Measurements from ENCODE around the gene F2R. TPM values are rescaled to one million over a fixed set of nuclear protein-coding genes. Genes with fewer than 3 reads are reported as not detected.
"Not testable (repeated sequence)": the region's sequence is repeated elsewhere in the genome, so short reads cannot be mapped to it uniquely, and the experiment has no call there.

The F2R gene
- polyA plus RNA-seq = 100 to 1,000 TPM in 2 of 3 donors, 10 to 100 TPM in 1; 92.6 to 115 (median 106) TPM

- peak; percentile 60 to 76 (median 69) for DNase-seq
- no peaks in the 10 kb centered on the region for H3K9me3 Mint-ChIP-seq
- peaks cover 59 to 63% of the 10 kb centered on the region in 2 donors for H3K4me1 Mint-ChIP-seq
- H3K27ac Mint-ChIP-seq = peak within 1 kb of the TSS; percentile 84 to 94 (median 87)
- no peaks in the 10 kb centered on the region for H3K36me3 Mint-ChIP-seq
- H3K27me3 Mint-ChIP-seq (ENCODE audit: low read depth in 3 of 3) = peaks cover 2 to 12% (median 7%) of the 10 kb centered on the region in 3 donors
- peak within 1 kb of the TSS; percentile 85 to 95 (median 94) for H3K4me3 Mint-ChIP-seq
Observed at GRCh38 chr5:76715736-76716455, at the start of gene F2R. F2R (plus strand) TSS chr5:76716126; CDS start chr5:76716308, 182 bp downstream.

DNA sequence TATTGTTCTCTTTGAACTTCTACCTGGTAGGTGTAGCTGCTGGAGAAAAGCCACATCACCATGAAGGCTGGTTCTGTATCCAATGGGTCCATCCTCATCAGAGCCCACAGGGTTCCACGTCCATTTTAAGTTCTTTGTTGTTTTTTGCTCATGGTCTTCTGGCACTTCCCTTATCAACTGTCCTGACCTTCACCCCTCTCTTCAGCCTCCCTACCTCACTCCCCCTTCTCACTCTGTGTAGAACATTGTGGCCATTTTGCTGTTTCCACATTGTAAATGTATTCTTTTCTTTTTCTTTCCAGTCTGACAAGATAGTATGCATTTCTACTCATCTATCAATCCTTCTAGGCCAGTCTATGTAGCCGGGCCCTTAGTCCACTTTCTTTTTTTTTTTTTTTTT lies 48.4 kb upstream of the F2R start:
- Mint-ChIP-seq H3K27ac (peak overlapping the region in 5 of 6 donors; percentile 1 to 79 (median 32)), H3K9me3 (no peaks in the 10 kb centered on the region)

GRCh38 chr5:76669245-76669644 lies 46.7 kb upstream of the F2R start:
- Mint-ChIP-seq H3K4me3 (no peak overlapping the region), H3K4me1 (no peaks in the 10 kb centered on the region), H3K27me3 (ENCODE audit: low read depth in 3 of 3) (peaks cover 2 to 13% (median 4%) of the 10 kb centered on the region in 3 donors), H3K36me3 (peaks cover 17 to 55% (median 33%) of the 10 kb centered on the region in 3 donors), H3K9me3 (no peaks in the 10 kb centered on the region), H3K27ac (peak overlapping the region in 4 of 6 donors; percentile 0 to 75 (median 28))
- no peak for DNase-seq

More for the DNA sequence above, 48.4 kb upstream of the F2R start:
- Mint-ChIP-seq H3K36me3 (peaks cover 17 to 57% (median 30%) of the 10 kb centered on the region in 3 donors), H3K27me3 (ENCODE audit: low read depth in 3 of 3) (peaks cover 4 to 15% (median 9%) of the 10 kb centered on the region in 3 donors), H3K4me1 (no peaks in the 10 kb centered on the region), H3K4me3 (no peak overlapping the region)
- no peak for DNase-seq

GRCh38 chr5:76670508-76670907 lies 45.4 kb upstream of the F2R start:
- H3K4me1 Mint-ChIP-seq = no peaks in the 10 kb centered on the region
- H3K27me3 Mint-ChIP-seq (ENCODE audit: low read depth in 3 of 3) = peaks cover 0 to 13% (median 0%) of the 10 kb centered on the region in 3 donors
- no peak for DNase-seq
- H3K27ac Mint-ChIP-seq = peak overlapping the region in 4 of 6 donors; percentile 37 to 83 (median 43)
- H3K9me3 Mint-ChIP-seq = no peaks in the 10 kb centered on the region
- H3K4me3 Mint-ChIP-seq = no peak overlapping the region
- H3K36me3 Mint-ChIP-seq = peaks cover 17 to 54% (median 25%) of the 10 kb centered on the region in 3 donors

DNA sequence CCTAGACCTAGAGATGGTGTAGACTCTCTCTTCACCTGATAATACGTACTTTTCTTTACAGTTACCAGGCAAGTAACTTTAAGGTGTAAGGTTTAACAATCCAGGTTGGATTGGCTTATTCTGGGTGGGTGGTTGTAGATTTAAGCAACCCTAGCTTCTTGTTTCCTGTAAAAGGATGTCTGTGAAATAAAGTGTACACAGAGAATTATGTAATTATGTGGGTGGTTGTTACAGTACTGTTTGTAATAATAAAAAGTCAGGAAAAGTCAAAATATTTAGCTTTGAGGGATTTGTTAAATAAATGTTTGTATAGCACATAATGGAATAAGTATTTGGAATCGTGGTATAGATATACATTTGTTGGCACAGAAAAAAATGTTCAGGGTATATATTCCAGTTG lies 43.7 kb upstream of the F2R start:
- no peak for DNase-seq
- peaks cover 28 to 64% (median 33%) of the 10 kb centered on the region in 3 donors for H3K36me3 Mint-ChIP-seq
- no peaks in the 10 kb centered on the region for H3K4me1 Mint-ChIP-seq
- no peaks in the 10 kb centered on the region for H3K9me3 Mint-ChIP-seq
- H3K4me3 Mint-ChIP-seq = no peak overlapping the region
- H3K27me3 Mint-ChIP-seq (ENCODE audit: low read depth in 3 of 3) = peaks cover 0 to 13% (median 0%) of the 10 kb centered on the region in 3 donors
- H3K27ac Mint-ChIP-seq = peak overlapping the region in 3 of 6 donors; percentile 1 to 48 (median 12)

DNA sequence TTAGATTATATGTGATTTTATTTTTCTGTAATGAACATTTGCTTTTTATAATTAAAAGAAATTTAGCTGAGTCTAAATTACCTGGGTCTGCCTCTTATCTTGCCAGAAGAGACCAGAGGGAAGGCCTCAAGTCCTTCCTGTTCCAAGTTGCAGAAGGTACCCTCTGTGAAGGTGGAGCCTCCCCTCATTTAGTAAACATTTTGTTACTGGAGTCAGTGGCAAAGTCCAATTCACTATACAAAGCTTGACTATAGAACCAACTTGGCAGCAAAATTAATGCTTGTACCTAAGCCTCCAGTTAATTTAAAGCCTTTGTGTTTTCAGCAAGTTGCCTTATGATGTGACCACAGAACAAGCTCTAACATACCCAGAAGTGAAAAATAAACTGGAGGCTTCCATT lies 42.8 kb upstream of the F2R start:
- DNase-seq = no peak
- Mint-ChIP-seq H3K9me3 (no peaks in the 10 kb centered on the region), H3K27ac (peak overlapping the region in 1 of 6 donors; percentile 22), H3K4me1 (no peaks in the 10 kb centered on the region), H3K27me3 (ENCODE audit: low read depth in 3 of 3) (peaks cover 0 to 11% (median 0%) of the 10 kb centered on the region in 3 donors), H3K36me3 (peaks cover 31 to 56% (median 33%) of the 10 kb centered on the region in 3 donors), H3K4me3 (no peak overlapping the region)

DNA sequence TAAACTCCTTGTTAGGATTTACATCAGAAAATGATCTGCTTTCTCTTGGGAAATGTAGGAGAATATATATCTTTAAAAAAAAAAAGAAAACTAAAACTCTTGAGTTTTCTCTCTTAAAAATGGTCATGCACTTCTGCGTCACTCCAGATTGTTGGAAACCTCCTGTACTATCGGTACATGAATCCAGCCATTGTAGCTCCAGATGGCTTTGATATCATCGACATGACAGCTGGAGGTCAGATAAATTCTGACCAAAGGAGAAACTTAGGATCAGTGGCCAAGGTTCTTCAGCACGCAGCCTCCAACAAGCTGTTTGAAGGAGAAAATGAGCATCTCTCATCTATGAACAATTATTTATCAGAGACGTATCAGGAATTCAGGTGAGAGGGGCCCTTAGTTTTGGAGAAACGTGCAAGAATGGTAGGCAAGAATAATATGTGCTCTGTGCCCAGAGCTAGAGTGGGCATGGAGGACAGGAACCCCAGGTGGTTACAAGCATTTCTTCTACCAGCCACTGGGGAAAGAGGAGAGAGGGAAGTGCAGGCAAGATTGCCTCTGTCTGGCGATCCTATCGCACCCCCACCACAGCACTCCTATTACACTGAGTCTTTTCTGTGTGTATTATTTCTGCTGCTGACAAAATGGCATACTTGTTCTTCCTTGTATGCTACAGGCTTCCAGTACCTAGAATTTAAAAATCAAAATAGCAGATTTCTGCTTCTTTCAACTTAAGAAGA lies 41.4 kb upstream of the F2R start:
- Mint-ChIP-seq H3K4me1 (peaks cover 1 to 6% of the 10 kb centered on the region in 2 donors), H3K4me3 (no peak overlapping the region), H3K36me3 (peaks cover 28 to 58% (median 34%) of the 10 kb centered on the region in 3 donors), H3K9me3 (no peaks in the 10 kb centered on the region), H3K27ac (peak overlapping the region in 2 of 6 donors; percentile 18 to 73), H3K27me3 (ENCODE audit: low read depth in 3 of 3) (peaks cover 0 to 11% (median 0%) of the 10 kb centered on the region in 3 donors)
- no peak for DNase-seq

GRCh38 chr5:76675364-76675763 lies 40.6 kb upstream of the F2R start:
- Mint-ChIP-seq H3K9me3 (peaks cover 0 to 1% (median 0%) of the 10 kb centered on the region in 6 donors), H3K27ac (peak overlapping the region in 2 of 6 donors; percentile 31 to 41), H3K4me1 (peaks cover 3 to 14% of the 10 kb centered on the region in 2 donors), H3K4me3 (no peak overlapping the region), H3K27me3 (ENCODE audit: low read depth in 3 of 3) (peaks cover 0 to 10% (median 4%) of the 10 kb centered on the region in 3 donors), H3K36me3 (peaks cover 33 to 61% (median 34%) of the 10 kb centered on the region in 3 donors)
- no peak for DNase-seq

DNA sequence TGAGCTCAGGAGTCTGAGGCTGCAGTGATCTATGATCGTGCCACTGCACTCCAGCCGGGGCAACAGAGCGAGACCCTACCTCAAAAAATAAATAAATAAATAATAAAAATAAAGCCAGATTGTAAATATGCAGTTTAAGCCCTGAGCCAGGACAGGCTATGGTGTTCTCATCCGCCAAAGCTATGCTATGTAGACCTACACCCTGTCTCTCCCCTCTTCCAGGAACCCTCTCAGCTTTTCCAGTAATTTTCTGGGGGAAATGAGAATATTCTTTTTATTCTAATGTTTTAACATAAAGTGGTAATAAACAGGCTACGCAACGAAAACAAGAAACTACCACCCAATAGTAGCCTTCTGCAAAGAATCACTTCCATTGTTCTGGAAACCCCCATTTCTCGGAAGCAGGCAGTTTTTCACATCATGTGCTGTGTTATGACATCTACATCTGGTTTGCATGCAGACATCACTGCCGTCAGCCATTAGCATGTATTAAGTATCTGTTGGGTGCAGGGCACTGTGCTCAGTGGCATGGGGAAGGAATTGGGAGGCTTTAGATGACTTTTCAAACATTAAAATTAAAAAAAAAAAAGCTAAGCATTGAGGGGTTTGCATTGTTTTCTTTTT lies 38.0 kb upstream of the F2R start:
- Mint-ChIP-seq H3K9me3 (peaks cover 0 to 1% (median 0%) of the 10 kb centered on the region in 6 donors), H3K4me1 (peaks cover 14 to 38% of the 10 kb centered on the region in 2 donors), H3K36me3 (peaks cover 24 to 54% (median 32%) of the 10 kb centered on the region in 3 donors), H3K27me3 (ENCODE audit: low read depth in 3 of 3) (peaks cover 0 to 4% (median 0%) of the 10 kb centered on the region in 3 donors), H3K4me3 (no peak overlapping the region), H3K27ac (no peak overlapping the region)
- DNase-seq = no peak

- H3K9me3 Mint-ChIP-seq = peaks cover 0 to 1% (median 0%) of the 10 kb centered on the region in 6 donors
- H3K4me1 Mint-ChIP-seq = peaks cover 14 to 51% of the 10 kb centered on the region in 2 donors
- H3K4me3 Mint-ChIP-seq = no peak overlapping the region
- peaks cover 0 to 4% (median 0%) of the 10 kb centered on the region in 3 donors for H3K27me3 Mint-ChIP-seq (ENCODE audit: low read depth in 3 of 3)
- H3K27ac Mint-ChIP-seq = peak overlapping the region in 4 of 6 donors; percentile 32 to 58 (median 40)
- peaks cover 24 to 60% (median 38%) of the 10 kb centered on the region in 3 donors for H3K36me3 Mint-ChIP-seq
- DNase-seq = no peak
Observed at GRCh38 chr5:76679231-76679630, 36.7 kb upstream of the F2R start.

GRCh38 chr5:76680826-76681225 lies 35.1 kb upstream of the F2R start:
- Mint-ChIP-seq H3K36me3 (peaks cover 24 to 61% (median 42%) of the 10 kb centered on the region in 3 donors), H3K4me1 (peaks cover 20 to 66% of the 10 kb centered on the region in 2 donors)
- H3K27me3 Mint-ChIP-seq (ENCODE audit: low read depth in 3 of 3) = not testable (repeated sequence)

DNA sequence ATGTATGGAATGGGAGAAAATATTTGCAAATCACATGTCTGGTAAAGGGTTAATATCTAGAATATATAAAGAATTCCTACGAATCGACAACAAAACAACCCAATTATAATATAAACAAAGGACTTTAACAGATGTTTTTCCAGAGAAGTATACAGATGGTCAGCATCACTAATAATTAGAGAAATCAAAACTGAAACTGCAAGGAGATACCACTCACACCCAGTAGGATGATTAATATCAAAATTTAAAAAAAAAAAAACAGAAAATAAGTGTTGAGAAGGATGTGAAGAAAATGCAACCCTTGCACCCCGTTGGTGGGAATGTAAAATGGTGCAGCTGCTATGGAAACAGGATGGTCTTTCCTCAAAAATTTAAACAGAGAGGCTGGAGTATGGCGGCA lies 34.6 kb upstream of the F2R start:
- peaks cover 20 to 59% (median 39%) of the 10 kb centered on the region in 3 donors for H3K36me3 Mint-ChIP-seq
- H3K27ac Mint-ChIP-seq = peak overlapping the region in 5 of 6 donors; percentile 26 to 67 (median 46)
- no peak overlapping the region for H3K4me3 Mint-ChIP-seq
- DNase-seq = no peak
- peaks cover 20 to 68% of the 10 kb centered on the region in 2 donors for H3K4me1 Mint-ChIP-seq
- peaks cover 0 to 1% (median 0%) of the 10 kb centered on the region in 6 donors for H3K9me3 Mint-ChIP-seq
- peaks cover 0 to 4% (median 0%) of the 10 kb centered on the region in 3 donors for H3K27me3 Mint-ChIP-seq (ENCODE audit: low read depth in 3 of 3)

More at GRCh38 chr5:76680826-76681225, 35.1 kb upstream of the F2R start:
- H3K27ac Mint-ChIP-seq = peak overlapping the region in 3 of 6 donors; percentile 30 to 46 (median 38)
- not testable (repeated sequence) for DNase-seq, H3K9me3 Mint-ChIP-seq, H3K4me3 Mint-ChIP-seq

- Mint-ChIP-seq H3K4me3 (no peak overlapping the region), H3K27me3 (ENCODE audit: low read depth in 3 of 3) (peaks cover 0 to 4% (median 0%) of the 10 kb centered on the region in 3 donors), H3K9me3 (peaks cover 0 to 1% (median 0%) of the 10 kb centered on the region in 6 donors), H3K36me3 (peaks cover 19 to 61% (median 38%) of the 10 kb centered on the region in 3 donors), H3K27ac (peak overlapping the region in 3 of 6 donors; percentile 32 to 41 (median 34)), H3K4me1 (peaks cover 20 to 68% of the 10 kb centered on the region in 2 donors)
- DNase-seq = no peak
Observed at GRCh38 chr5:76682387-76682786, 33.5 kb upstream of the F2R start.

All from immature natural killer cell (primary cell).